Sigmoid colon (tissue), 7 donors: ENCODE measurements around the gene INTS3. TPM values are rescaled to one million over a fixed set of nuclear protein-coding genes. Genes with fewer than 3 reads are reported as not detected.

Experiments
- DNase-seq: peaks from one replicate; pipeline ENCODE4 v3.0.0-alpha.2; 2019
- H3K27ac ChIP-seq, 4 donors: fragments of 200-600 bp; sonication (generic); one replicate each; pipeline ENCODE4 v1.5.1; 2016 to 2019; ENCODE audit warnings: mild to moderate bottlenecking in 1 of 4
- H3K27me3 ChIP-seq, 3 donors: fragments of 200-600 bp; sonication (generic); one replicate each; pipeline ENCODE4 v1.5.1; 2019; ENCODE audit warnings: mild to moderate bottlenecking in 1 of 3
- H3K36me3 ChIP-seq, 4 donors: fragments of 200-600 bp; sonication (generic); one replicate each; pipeline ENCODE4 v1.5.1; 2016 to 2019
- H3K4me1 ChIP-seq, 4 donors: fragments of 200-600 bp; sonication (generic); one replicate each; pipeline ENCODE4 v1.5.1; 2017 to 2019
- H3K4me3 ChIP-seq, 4 donors: fragments of 200-600 bp; sonication (generic); one replicate each; pipeline ENCODE4 v1.5.1; 2017 to 2019; ENCODE audit warnings: mild to moderate bottlenecking in 2 of 4, moderate library complexity in 1 of 4
- H3K9me3 ChIP-seq, 4 donors: fragments of 200-600 bp in 3 of 4; sonication (generic) in 3 of 4; one replicate each; pipeline versions ENCODE4 v1.5.1 to v1.6.1; 2013 to 2019
- CTCF ChIP-seq, 4 experiments: fragments of 450-650 bp in 3 of 4; fragments of 200-600 bp in 1 of 4; IDR thresholded peaks; one replicate each; pipeline ENCODE4 v1.5.1; 2016 to 2019; ENCODE audit warnings: antibody characterized with exemption in 4 of 4, mild to moderate bottlenecking in 3 of 4, moderate library complexity in 2 of 4
- EP300 ChIP-seq, 4 donors: sonication (generic); formaldehyde crosslinking; IDR thresholded peaks; one replicate each; pipeline ENCODE4 v1.6.1; 2017; ENCODE audit warnings: antibody characterized with exemption in 4 of 4
- POLR2A ChIP-seq, 2 donors: fragments of 450-650 bp; IDR thresholded peaks; one replicate each; pipeline ENCODE4 v1.6.1; 2016; ENCODE audit warnings: antibody characterized with exemption in 2 of 2, mild to moderate bottlenecking in 2 of 2, moderate library complexity in 2 of 2
- POLR2AphosphoS5 ChIP-seq, 4 donors: sonication (generic); formaldehyde crosslinking; IDR thresholded peaks; one replicate each; pipeline ENCODE4 v1.6.1; 2017; ENCODE audit warnings: antibody characterized with exemption in 4 of 4
- WGBS, 2 donors: extraction: QIAGEN DNeasy Blood & Tissue Kit; methylation state at CpG; one replicate each; pipeline ENCODE4 v1.1.7; 2013; 5-methylcytosine and 5-hydroxymethylcytosine counted together
- intact Hi-C: fragments of 100-400 bp; cut with DNase I; formaldehyde crosslinking; loops from one replicate; pipeline ENCODE4 v1.15.1; 2023
- polyA plus RNA-seq, 3 donors: library from polyadenylated mRNA; stranded (reverse); fragments of 200-250 nt; gene quantifications; one replicate each; pipeline ENCODE4 v1.2.3, GENCODE V29; 2013
- total RNA-seq, 4 donors: library from RNA; depleted of rRNA; stranded (reverse); fragments of >200 nt; gene quantifications; one replicate each; pipeline ENCODE4 v1.1.0, GENCODE V29; 2016
- donor health status: healthy with polysubstance abuse.
- donor health status: Bipolar disorder and iron deficiency.
- donor health status: healthy.

INTS3 gene
- total and polyA plus RNA-seq, 7 donors = 5.4 to 53.7 (median 31.4) TPM

- Histone ChIP-seq H3K27me3 (no peaks in the 10 kb centered on the region), H3K9me3 (no peaks in the 10 kb centered on the region), H3K27ac (peak overlapping the region in 3 of 4 donors; percentile 7 to 34 (median 8)), H3K4me1 (peaks cover 0 to 19% (median 15%) of the 10 kb centered on the region in 4 donors), H3K36me3 (peaks cover 19 to 78% (median 30%) of the 10 kb centered on the region in 4 donors), H3K4me3 (no peak overlapping the region)
- TF ChIP-seq EP300 (IDR thresholded peaks at IDR 0.05) = no peak
- no peak for TF ChIP-seq CTCF (IDR thresholded peaks at IDR 0.05)
- no peak for TF ChIP-seq POLR2AphosphoS5 (IDR thresholded peaks at IDR 0.05)
- TF ChIP-seq POLR2A (IDR thresholded peaks at IDR 0.05) = no peak
- intact Hi-C loops = no loop called here
- 68 to 86% methylated on average over 11 of the region's 11 CpGs for WGBS, 2 donors
- DNase-seq = no peak
These were observed 42.9 kb downstream of the INTS3 start for GRCh38 chr1:153770797-153771196.

- WGBS, 2 donors = 81 to 91% methylated on average over 2 of the region's 2 CpGs
- intact Hi-C loops = no loop called here
- no peak for TF ChIP-seq POLR2A (IDR thresholded peaks at IDR 0.05)
- no peak for TF ChIP-seq CTCF (IDR thresholded peaks at IDR 0.05)
- TF ChIP-seq EP300 (IDR thresholded peaks at IDR 0.05) = no peak
- no peak for TF ChIP-seq POLR2AphosphoS5 (IDR thresholded peaks at IDR 0.05)
- Histone ChIP-seq H3K4me3 (no peak overlapping the region), H3K27ac (peak overlapping the region in 3 of 4 donors; percentile 7 to 34 (median 8)), H3K27me3 (no peaks in the 10 kb centered on the region), H3K9me3 (no peaks in the 10 kb centered on the region), H3K36me3 (peaks cover 19 to 73% (median 30%) of the 10 kb centered on the region in 4 donors), H3K4me1 (peaks cover 0 to 24% (median 18%) of the 10 kb centered on the region in 4 donors)
- DNase-seq = no peak
These were observed 43.4 kb downstream of the INTS3 start for GRCh38 chr1:153771261-153771660.

- Histone ChIP-seq H3K4me3 (no peak overlapping the region), H3K27me3 (no peaks in the 10 kb centered on the region), H3K4me1 (peaks cover 0 to 32% (median 25%) of the 10 kb centered on the region in 4 donors), H3K9me3 (no peaks in the 10 kb centered on the region), H3K27ac (peak overlapping the region in 2 of 4 donors; percentile 88 to 91), H3K36me3 (peaks cover 19 to 66% (median 27%) of the 10 kb centered on the region in 4 donors)
- WGBS, 2 donors = 86 to 89% methylated on average over 21 of the region's 21 CpGs
- intact Hi-C loops = loop anchor here (1.0 kb wide), 1 partner anchor 200 kb away; no protein-coding TSS in a partner anchor
- no peak for DNase-seq
- no peak for TF ChIP-seq POLR2A (IDR thresholded peaks at IDR 0.05)
- TF ChIP-seq CTCF (IDR thresholded peaks at IDR 0.05) = peak in 3 of 4 experiments; percentile 27 to 44 (median 42)
These were observed 44.2 kb downstream of the INTS3 start for GRCh38 chr1:153771841-153772593.

DNA sequence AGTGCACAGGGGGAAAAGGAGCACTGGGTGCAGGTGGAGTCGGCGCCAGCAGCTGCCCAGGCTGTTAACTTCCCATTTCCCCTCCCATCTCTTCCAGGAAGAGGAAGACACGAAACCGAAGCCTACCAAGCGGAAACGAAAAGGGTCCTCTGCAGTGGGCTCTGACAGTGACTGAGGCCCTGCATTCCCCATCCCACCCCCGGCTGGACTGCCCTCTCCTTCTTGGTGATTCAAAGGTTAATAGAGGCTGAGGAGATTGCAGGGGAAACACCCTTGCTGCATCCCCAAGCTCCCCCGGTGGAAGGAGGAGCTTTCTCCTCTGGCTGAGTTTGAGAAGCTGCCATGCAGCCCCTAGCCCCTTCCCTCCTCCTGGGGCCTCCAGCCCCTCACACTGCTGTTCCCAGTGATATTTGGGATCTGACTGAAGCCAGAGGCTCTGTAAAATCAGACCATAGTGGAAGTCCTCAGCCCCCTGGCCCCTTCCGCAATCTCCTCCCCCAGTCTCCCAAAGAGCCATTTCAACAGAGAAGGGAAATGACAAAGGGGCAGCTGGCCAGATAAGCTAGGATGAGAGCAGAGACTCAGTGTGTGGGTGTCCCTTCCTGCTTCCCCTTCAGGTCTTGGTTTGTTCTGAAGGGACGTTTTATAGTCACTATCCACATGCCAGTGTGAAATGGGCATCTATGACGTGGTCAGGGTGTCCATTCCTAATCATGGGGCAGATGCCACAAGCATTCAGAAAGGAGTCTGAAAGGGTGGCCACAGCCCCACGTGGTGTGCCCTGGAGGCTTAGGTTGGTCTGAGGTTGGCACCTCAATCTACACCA, 45.5 kb downstream of the INTS3 start:
- Histone ChIP-seq H3K27ac (peak overlapping the region; percentile 34 to 93 (median 90)), H3K4me1 (peaks cover 0 to 45% (median 37%) of the 10 kb centered on the region in 4 donors), H3K4me3 (no peak overlapping the region), H3K36me3 (peaks cover 7 to 53% (median 15%) of the 10 kb centered on the region in 4 donors), H3K27me3 (no peaks in the 10 kb centered on the region), H3K9me3 (no peaks in the 10 kb centered on the region)
- intact Hi-C loops = no loop called here
- DNase-seq = no peak
- TF ChIP-seq EP300 (IDR thresholded peaks at IDR 0.05) = no peak
- TF ChIP-seq CTCF (IDR thresholded peaks at IDR 0.05) = no peak
- no peak for TF ChIP-seq POLR2AphosphoS5 (IDR thresholded peaks at IDR 0.05)
- TF ChIP-seq POLR2A (IDR thresholded peaks at IDR 0.05) = no peak
- WGBS, 2 donors = 68 to 81% methylated on average over 12 of the region's 12 CpGs
